ENCODE measurements around the gene INCA1. TPM values are rescaled to one million over a fixed set of nuclear protein-coding genes. Genes with fewer than 3 reads are reported as not detected.

Gene INCA1
- total and polyA plus RNA-seq, 2 experiments from 2014 or later: 1.9 to 6.9 TPM

- Histone ChIP-seq H3K27me3 (no peaks in the 10 kb centered on the region), H3K36me3 (no peaks in the 10 kb centered on the region), H3K9me3 (ENCODE audit: low read depth) (no peaks in the 10 kb centered on the region), H3K4me1 (ENCODE audit: low read depth) (peaks cover 22% of the 10 kb centered on the region), H3K27ac (peak overlapping the region; percentile 96), H3K4me3 (peak overlapping the region; percentile 52)
- TF ChIP-seq, protein P1, sequence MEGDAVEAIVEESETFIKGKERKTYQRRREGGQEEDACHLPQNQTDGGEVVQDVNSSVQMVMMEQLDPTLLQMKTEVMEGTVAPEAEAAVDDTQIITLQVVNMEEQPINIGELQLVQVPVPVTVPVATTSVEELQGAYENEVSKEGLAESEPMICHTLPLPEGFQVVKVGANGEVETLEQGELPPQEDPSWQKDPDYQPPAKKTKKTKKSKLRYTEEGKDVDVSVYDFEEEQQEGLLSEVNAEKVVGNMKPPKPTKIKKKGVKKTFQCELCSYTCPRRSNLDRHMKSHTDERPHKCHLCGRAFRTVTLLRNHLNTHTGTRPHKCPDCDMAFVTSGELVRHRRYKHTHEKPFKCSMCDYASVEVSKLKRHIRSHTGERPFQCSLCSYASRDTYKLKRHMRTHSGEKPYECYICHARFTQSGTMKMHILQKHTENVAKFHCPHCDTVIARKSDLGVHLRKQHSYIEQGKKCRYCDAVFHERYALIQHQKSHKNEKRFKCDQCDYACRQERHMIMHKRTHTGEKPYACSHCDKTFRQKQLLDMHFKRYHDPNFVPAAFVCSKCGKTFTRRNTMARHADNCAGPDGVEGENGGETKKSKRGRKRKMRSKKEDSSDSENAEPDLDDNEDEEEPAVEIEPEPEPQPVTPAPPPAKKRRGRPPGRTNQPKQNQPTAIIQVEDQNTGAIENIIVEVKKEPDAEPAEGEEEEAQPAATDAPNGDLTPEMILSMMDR (IDR thresholded peaks at IDR 0.05; ENCODE audit: low read depth, low read length): no peak
- DNase-seq (ENCODE audit: low read depth in 1 of 2, low spot score in 1 of 2): peak in 1 of 2 donors; percentile 96
Observed at GRCh38 chr17:4969047-4969550, 28.2 kb downstream of the INCA1 start.

DNA sequence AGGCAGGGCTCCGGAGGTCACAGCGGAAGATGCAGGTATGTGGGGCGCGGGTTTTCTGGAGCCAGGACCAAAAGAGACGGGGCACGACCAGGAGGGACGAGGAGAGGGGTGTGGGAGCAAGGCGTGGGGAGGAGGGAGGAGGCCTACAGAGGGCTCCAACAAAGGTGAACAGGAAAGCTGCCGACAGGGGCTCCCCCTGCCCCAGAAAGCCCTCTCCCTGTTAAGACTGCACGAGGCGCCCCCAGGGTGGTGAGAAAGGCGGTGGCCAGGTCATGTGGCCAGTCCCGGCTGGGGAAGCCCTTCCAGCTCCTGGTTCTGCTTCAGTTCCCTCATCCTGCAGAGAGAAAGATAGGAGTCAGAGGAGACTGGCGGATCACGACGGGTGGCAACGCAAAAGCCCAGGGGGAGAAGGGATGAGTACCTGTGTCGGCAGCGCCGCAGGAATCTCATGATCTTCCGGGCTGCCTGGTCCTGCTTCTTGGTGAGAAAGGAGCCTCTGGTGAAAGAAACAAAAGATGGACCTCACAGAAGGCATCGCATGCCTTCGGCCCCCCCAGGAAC, 28.8 kb downstream of the INCA1 start:
- H3K4me3 ChIP-seq: peak overlapping the region; percentile 52
- TF ChIP-seq, protein P1 (IDR thresholded peaks at IDR 0.05; ENCODE audit: low read depth, low read length): no peak
- H3K9me3 ChIP-seq (ENCODE audit: low read depth): no peaks in the 10 kb centered on the region
- peak overlapping the region; percentile 96 for H3K27ac ChIP-seq
- H3K27me3 ChIP-seq: no peaks in the 10 kb centered on the region
- no peaks in the 10 kb centered on the region for H3K36me3 ChIP-seq
- DNase-seq (ENCODE audit: low read depth in 1 of 2, low spot score in 1 of 2): peak; percentile 34 to 38
- peaks cover 17% of the 10 kb centered on the region for H3K4me1 ChIP-seq (ENCODE audit: low read depth)

DNA sequence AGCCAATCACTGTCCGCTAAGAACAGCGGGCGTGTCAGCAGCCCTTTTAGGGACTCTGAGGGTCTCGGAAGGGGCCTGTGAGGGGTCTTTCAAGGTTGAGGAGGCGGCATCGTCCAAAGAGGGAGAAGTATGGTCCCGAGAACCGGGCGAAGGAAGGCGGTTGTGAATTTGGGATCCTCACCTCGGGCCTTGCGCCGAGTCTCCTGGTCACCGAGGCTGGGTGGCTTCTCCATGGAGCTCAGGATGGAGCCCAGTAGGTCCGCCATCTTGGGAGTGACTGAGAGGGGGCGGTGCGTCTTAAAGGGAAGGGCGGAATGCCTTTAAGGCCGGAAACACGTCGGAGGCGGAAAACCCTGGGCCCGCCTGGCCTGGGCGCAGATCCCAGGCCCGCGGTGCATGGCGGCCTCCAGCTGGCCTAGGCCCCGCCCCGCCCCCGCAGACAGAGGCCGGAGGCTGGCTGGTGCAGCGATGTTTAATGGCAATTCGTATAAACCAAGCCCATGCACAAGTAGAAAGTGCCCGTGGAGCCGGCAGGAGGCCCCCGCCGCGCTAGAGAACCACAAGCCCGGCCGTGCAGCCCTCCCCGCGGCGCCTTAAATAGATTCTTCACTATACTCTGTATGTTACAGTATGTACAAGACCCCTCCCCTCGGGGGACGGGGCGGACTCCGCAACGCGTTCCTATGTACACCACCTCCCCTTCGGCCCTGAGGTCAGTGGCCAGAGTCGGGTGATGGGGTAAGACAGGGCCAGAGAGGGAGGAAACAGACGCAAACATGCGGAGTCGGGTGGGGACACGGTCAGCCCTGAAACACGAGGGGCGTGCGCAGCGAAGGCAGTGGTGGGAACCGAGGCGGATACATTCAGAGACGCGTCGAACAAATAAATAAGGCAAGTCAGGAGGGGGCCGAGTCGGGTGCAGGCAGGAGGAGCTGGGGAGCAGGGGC, 29.5 kb downstream of the INCA1 start, which contains the start of gene SPAG7:
SPAG7 (minus strand) TSS at position 279 of the 947 bp plus-strand sequence; CDS start at position 266, 13 bp downstream.
- no peaks in the 10 kb centered on the region for H3K27me3 ChIP-seq
- DNase-seq (ENCODE audit: low read depth in 1 of 2, low spot score in 1 of 2): peak; percentile 98 to 99
- peak within 1 kb of the TSS; percentile 52 for H3K4me3 ChIP-seq
- peaks cover 12% of the 10 kb centered on the region for H3K4me1 ChIP-seq (ENCODE audit: low read depth)
- peak within 1 kb of the TSS; percentile 96 for H3K27ac ChIP-seq
- TF ChIP-seq, protein P1 (IDR thresholded peaks at IDR 0.05; ENCODE audit: low read depth, low read length): no peak
- H3K36me3 ChIP-seq: no peaks in the 10 kb centered on the region
- no peaks in the 10 kb centered on the region for H3K9me3 ChIP-seq (ENCODE audit: low read depth)

DNA sequence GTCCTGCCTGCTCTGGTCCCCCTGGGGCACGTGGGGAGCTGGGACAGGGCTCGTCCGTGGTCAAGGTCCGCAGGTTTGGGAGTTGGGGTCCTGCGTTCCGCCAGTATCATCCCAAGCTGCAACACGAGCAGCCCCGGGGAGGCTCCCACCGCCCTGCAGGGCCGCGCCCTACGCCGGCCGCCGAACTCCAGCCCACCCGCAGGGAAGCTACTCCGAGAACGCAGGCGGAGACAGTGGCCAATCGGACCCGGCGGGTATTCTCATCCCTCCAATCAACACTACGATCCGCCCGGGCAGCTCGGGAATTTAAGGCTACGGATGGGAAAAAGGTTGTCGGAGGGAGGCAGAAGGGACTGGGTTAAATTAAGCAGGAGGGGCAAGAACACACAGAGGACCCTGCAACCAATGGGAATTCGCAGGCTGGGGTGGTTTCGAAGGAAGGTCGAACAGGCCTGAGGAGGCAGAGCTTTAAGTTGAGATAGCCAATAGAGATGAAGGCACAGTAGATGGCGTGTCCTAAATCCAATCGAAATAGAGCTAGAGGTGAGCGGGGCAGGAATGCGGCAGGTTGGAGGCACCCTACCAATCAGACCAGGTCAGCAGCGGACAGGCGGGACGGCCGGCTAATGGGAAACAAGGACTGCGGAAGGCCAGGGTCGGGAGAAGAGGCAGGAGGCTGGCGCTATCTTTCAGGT, 30.3 kb downstream of the INCA1 start:
- peak; percentile 98 to 100 for DNase-seq (ENCODE audit: low read depth in 1 of 2, low spot score in 1 of 2)
- TF ChIP-seq, protein P1 (IDR thresholded peaks at IDR 0.05; ENCODE audit: low read depth, low read length): no peak
- Histone ChIP-seq H3K27me3 (no peaks in the 10 kb centered on the region), H3K4me1 (ENCODE audit: low read depth) (peaks cover 12% of the 10 kb centered on the region), H3K4me3 (peak overlapping the region; percentile 52), H3K27ac (peak overlapping the region; percentile 96), H3K36me3 (no peaks in the 10 kb centered on the region), H3K9me3 (ENCODE audit: low read depth) (no peaks in the 10 kb centered on the region)

DNA sequence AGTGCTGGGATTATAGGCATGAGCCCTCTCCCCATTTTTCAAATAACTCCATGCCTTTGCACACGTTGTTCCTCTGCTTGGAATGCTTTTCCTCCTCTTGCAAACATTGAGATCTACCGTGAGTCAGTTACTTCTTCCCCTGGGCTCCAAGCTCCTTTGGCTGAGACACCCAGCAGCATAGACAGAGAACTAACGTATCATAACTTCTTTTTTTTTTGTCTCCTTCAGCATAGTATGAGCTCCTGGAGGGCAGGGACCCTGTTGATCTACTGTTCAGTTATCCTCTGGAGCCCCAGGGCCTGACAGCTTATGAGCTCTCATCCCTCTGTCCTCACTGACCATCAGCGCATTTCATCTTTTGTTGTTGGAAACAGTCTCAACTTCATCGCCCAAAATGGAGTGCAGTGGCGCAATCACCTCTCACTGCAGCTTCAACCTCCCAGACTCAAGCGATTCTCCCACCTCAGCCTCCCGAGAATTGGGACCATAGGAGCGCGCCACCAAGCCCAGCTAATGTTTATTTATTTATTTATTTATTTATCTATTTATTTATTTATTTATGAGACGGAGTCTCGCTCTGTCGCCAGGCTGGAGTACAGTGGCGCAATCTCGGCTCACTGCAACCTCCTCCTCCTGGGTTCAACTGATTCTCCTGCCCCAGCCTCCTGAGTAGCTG, 31.9 kb downstream of the INCA1 start:
- DNase-seq (ENCODE audit: low read depth in 1 of 2, low spot score in 1 of 2): no peak
- H3K4me1 ChIP-seq (ENCODE audit: low read depth): peaks cover 14% of the 10 kb centered on the region
- H3K27me3 ChIP-seq: no peaks in the 10 kb centered on the region
- H3K4me3 ChIP-seq: no peak overlapping the region
- H3K27ac ChIP-seq: peak overlapping the region; percentile 91
- no peaks in the 10 kb centered on the region for H3K9me3 ChIP-seq (ENCODE audit: low read depth)
- H3K36me3 ChIP-seq: no peaks in the 10 kb centered on the region
- TF ChIP-seq, protein P1 (IDR thresholded peaks at IDR 0.05; ENCODE audit: low read depth, low read length): no peak
